Measurements from ENCODE around the gene PRRT4. TPM values are rescaled to one million over a fixed set of nuclear protein-coding genes. Genes with fewer than 3 reads are reported as not detected.

Gene PRRT4
- total and polyA plus RNA-seq, 9 of the 15 experiments (the other 6 are each of a cell fraction or from before 2014, with no cell fraction given): not detected

- no peak; a peak in 1 of 4 replicates for TF ChIP-seq FOXA3 (CRISPR knock-in tag; conservative IDR thresholded peaks at IDR 0.05 in 1 of 2, IDR thresholded peaks at IDR 0.05 in 1 of 2)
- TF ChIP-seq KAT7 (CRISPR knock-in tag; IDR thresholded peaks at IDR 0.05; ENCODE audit: borderline replicate concordance): peak; percentile 80
- no peak for TF ChIP-seq CREB3L1 (IDR thresholded peaks at IDR 0.05; ENCODE audit: borderline replicate concordance, low read depth)
- peak; percentile 60 for TF ChIP-seq SAP30 (IDR thresholded peaks at IDR 0.05; ENCODE audit: borderline replicate concordance, insufficient read depth, low read depth, low read length, poor library complexity, severe bottlenecking)
- TF ChIP-seq PHB (CRISPR knock-in tag; IDR thresholded peaks at IDR 0.05): 0 out of 2 replicates have a peak, but pooled peaks have one; percentile 78
Observed at GRCh38 chr7:128408709-128409595, 47.5 kb upstream of the PRRT4 start (continued).

Data from K562 (cell line).